ENCODE measurements around the gene UBALD1. TPM values are rescaled to one million over a fixed set of nuclear protein-coding genes. Genes with fewer than 3 reads are reported as not detected.

UBALD1 gene
- total and polyA plus RNA-seq, 8 donors: 12.0 to 27.8 (median 19.8) TPM

- TF ChIP-seq CTCF (IDR thresholded peaks at IDR 0.05): no peak
- H3K36me3 ChIP-seq: no peaks in the 10 kb centered on the region
- H3K27ac ChIP-seq: no peak overlapping the region
- H3K9me3 ChIP-seq: no peaks in the 10 kb centered on the region
- H3K4me1 ChIP-seq: no peaks in the 10 kb centered on the region
- intact Hi-C loops (cut with DNase I): no loop called here
- H3K27me3 ChIP-seq: no peaks in the 10 kb centered on the region
- no peak overlapping the region for H3K4me3 ChIP-seq
- no peak for DNase-seq
- no peak for ATAC-seq
These were observed 53.1 kb downstream of the UBALD1 start for GRCh38 chr16:4561596-4561995.

Other genes starting within 250 kb of the UBALD1 start
- 10 to 100 TPM; 24.5 to 28.3 TPM for gene VASN, start 243.0 kb downstream of the UBALD1 start, total RNA-seq
- 10 to 100 TPM; 11.3 to 20.3 (median 15.2) TPM for gene VASN, start 243.0 kb downstream of the UBALD1 start, polyA plus RNA-seq (ENCODE audit: insufficient read length in 6 of 6)
- 10 to 100 TPM; 36.3 to 81.7 TPM for gene CORO7, start 198.3 kb downstream of the UBALD1 start, total RNA-seq
- 10 to 100 TPM; 15.7 to 25.7 (median 18.9) TPM for gene CORO7, start 198.3 kb downstream of the UBALD1 start, polyA plus RNA-seq (ENCODE audit: insufficient read length in 6 of 6)
- gene DNAJA3, start 189.0 kb downstream of the UBALD1 start, total RNA-seq: 10 to 100 TPM; 29.6 to 53.5 TPM
- 10 to 100 TPM; 29.0 to 39.7 (median 35.6) TPM for gene DNAJA3, start 189.0 kb downstream of the UBALD1 start, polyA plus RNA-seq (ENCODE audit: insufficient read length in 6 of 6)
- 10 to 100 TPM; 31.4 to 36.5 TPM for gene NMRAL1, start 140.3 kb downstream of the UBALD1 start, total RNA-seq
- 10 to 100 TPM; 37.2 to 50.0 (median 42.8) TPM for gene NMRAL1, start 140.3 kb downstream of the UBALD1 start, polyA plus RNA-seq (ENCODE audit: insufficient read length in 6 of 6)
- 10 to 100 TPM; 50.8 to 51.5 TPM for gene HMOX2, start 138.5 kb downstream of the UBALD1 start, total RNA-seq
- 10 to 100 TPM; 36.2 to 52.1 (median 38.2) TPM for gene HMOX2, start 138.5 kb downstream of the UBALD1 start, polyA plus RNA-seq (ENCODE audit: insufficient read length in 6 of 6)
- 10 to 100 TPM; 22.2 to 27.0 TPM for gene CDIP1, start 76.1 kb downstream of the UBALD1 start, total RNA-seq
- 10 to 100 TPM; 18.1 to 26.0 (median 22.6) TPM for gene CDIP1, start 76.1 kb downstream of the UBALD1 start, polyA plus RNA-seq (ENCODE audit: insufficient read length in 6 of 6)
- under 1 TPM; 0.17 to 0.18 TPM for gene C16orf96, start 58.5 kb downstream of the UBALD1 start, total RNA-seq
- gene C16orf96, start 58.5 kb downstream of the UBALD1 start, polyA plus RNA-seq (ENCODE audit: insufficient read length in 6 of 6): under 1 TPM; 0.19 to 0.45 (median 0.38) TPM
- gene MGRN1, start 9.9 kb upstream of the UBALD1 start, total RNA-seq: 10 to 100 TPM; 81.6 to 98.1 TPM
- gene MGRN1, start 9.9 kb upstream of the UBALD1 start, polyA plus RNA-seq (ENCODE audit: insufficient read length in 6 of 6): 10 to 100 TPM; 56.9 to 82.9 (median 65.0) TPM
- 10 to 100 TPM; 26.6 to 53.1 TPM for gene NUDT16L1, start 78.7 kb upstream of the UBALD1 start, total RNA-seq
- 10 to 100 TPM; 29.2 to 46.1 (median 35.1) TPM for gene NUDT16L1, start 78.7 kb upstream of the UBALD1 start, polyA plus RNA-seq (ENCODE audit: insufficient read length in 6 of 6)
- 10 to 100 TPM; 16.1 to 18.9 TPM for gene ANKS3, start 119.4 kb upstream of the UBALD1 start, total RNA-seq
- 10 to 100 TPM; 23.5 to 32.8 (median 26.9) TPM for gene ANKS3, start 119.4 kb upstream of the UBALD1 start, polyA plus RNA-seq (ENCODE audit: insufficient read length in 6 of 6)
- gene DNAAF8, start 119.6 kb upstream of the UBALD1 start, total RNA-seq: 1 to 10 TPM; 1.2 to 4.2 TPM
- gene DNAAF8, start 119.6 kb upstream of the UBALD1 start, polyA plus RNA-seq (ENCODE audit: insufficient read length in 6 of 6): 1 to 10 TPM; 1.2 to 3.5 (median 2.9) TPM
- gene ZNF500, start 152.3 kb upstream of the UBALD1 start, total RNA-seq: 10 to 100 TPM; 12.5 to 13.6 TPM
- 10 to 100 TPM; 13.8 to 20.8 (median 16.8) TPM for gene ZNF500, start 152.3 kb upstream of the UBALD1 start, polyA plus RNA-seq (ENCODE audit: insufficient read length in 6 of 6)
- gene SEPTIN12, start 173.5 kb upstream of the UBALD1 start, total RNA-seq: not detected
- 10 to 100 TPM in 1 of 6 donors, under 1 TPM in 2, not detected in 3; 0.28 to 14.6 (median 0.65) TPM for gene SEPTIN12, start 173.5 kb upstream of the UBALD1 start, polyA plus RNA-seq (ENCODE audit: insufficient read length in 6 of 6)
- gene SMIM22, start 180.5 kb upstream of the UBALD1 start, total RNA-seq: 10 to 100 TPM; 28.6 to 40.5 TPM
- gene SMIM22, start 180.5 kb upstream of the UBALD1 start, polyA plus RNA-seq (ENCODE audit: insufficient read length in 6 of 6): 1 to 10 TPM; 3.4 to 5.6 (median 4.0) TPM
- 10 to 100 TPM; 19.3 to 27.3 TPM for gene ROGDI, start 187.7 kb upstream of the UBALD1 start, total RNA-seq
- gene ROGDI, start 187.7 kb upstream of the UBALD1 start, polyA plus RNA-seq (ENCODE audit: insufficient read length in 6 of 6): 10 to 100 TPM; 15.7 to 46.4 (median 34.9) TPM
- gene GLYR1, start 232.4 kb upstream of the UBALD1 start, total RNA-seq: 10 to 100 TPM; 88.9 to 95.5 TPM
- 100 to 1,000 TPM in 5 of 6 donors, 10 to 100 TPM in 1; 65.2 to 128 (median 116) TPM for gene GLYR1, start 232.4 kb upstream of the UBALD1 start, polyA plus RNA-seq (ENCODE audit: insufficient read length in 6 of 6)
- gene UBN1, start 232.6 kb upstream of the UBALD1 start, total RNA-seq: 10 to 100 TPM; 31.3 to 38.6 TPM
- gene UBN1, start 232.6 kb upstream of the UBALD1 start, polyA plus RNA-seq (ENCODE audit: insufficient read length in 6 of 6): 10 to 100 TPM; 31.5 to 41.1 (median 36.4) TPM